K562 (cell line): ENCODE results near the gene MAGEA9B. TPM values are rescaled to one million over a fixed set of nuclear protein-coding genes. Genes with fewer than 3 reads are reported as not detected.
"Not testable (repeated sequence)": the region's sequence is repeated elsewhere in the genome, so short reads cannot be mapped to it uniquely, and the experiment has no call there.

ENCODE experiments used
- ATAC-seq: fragments of 200-7000 bp; cut with Tn5 transposase; 3 replicates; pipeline ENCODE4 v1.9.1; 2020; ENCODE audit warnings: moderate library complexity
- BruUV-seq: library from RNA; stranded (reverse); fragments of 400-500 nt; replicated peaks from 2 replicates; lab custom pipeline; 2021; lab: Mats Ljungman, UMichigan
- CTCF ChIA-PET: fragments of 300-600 bp; formaldehyde crosslinking; extraction: SDS; loops from one replicate; lab custom pipeline; 2021; ENCODE audit warnings: low intra/inter-chr PET ratio; lab: Yijun Ruan, JAX
- POLR2A ChIA-PET: fragments of 300-600, 350-650 bp; sonication (Branson Sonifier 250); formaldehyde crosslinking; extraction: SDS; loops from one replicate; lab custom pipeline; 2021; ENCODE audit warnings: antibody characterized with exemption, inconsistent platforms; lab: Yijun Ruan, JAX
- DNase-seq, 4 experiments: peaks; one replicate each; pipeline versions ENCODE4 v3.0.0 to v3.0.0-alpha.2; 2011 to 2018; ENCODE audit warnings: low spot score in 3 of 4, mixed read lengths in 3 of 4; ENCODE audit errors: extremely low read depth in 1 of 4
- FAIRE-seq: peaks from 2 replicates; lab custom pipeline; 2011; peaks lifted over from hg19 to GRCh38; lab: Jason Lieb, UNC
- H2AFZ ChIP-seq: 2 replicates; pipeline ENCODE4 v1.6.0; 2011; ENCODE audit warnings: low read depth, low read length, control low read depth, inconsistent platforms
- H3K27ac ChIP-seq: fragments of 200-600 bp; 3 replicates; pipeline ENCODE4 v1.8.0; 2011; ENCODE audit warnings: low read depth, mild to moderate bottlenecking, control low read depth, inconsistent platforms, low read length, moderate library complexity, mixed read lengths; ENCODE audit errors: extremely low read depth
- H3K27me3 ChIP-seq, 2 experiments: fragments of 300-600 bp in 1 of 2; 2 replicates in 1 of 2; 3 replicates in 1 of 2; pipeline versions ENCODE4 v1.6.0 to v1.8.0; 2011; ENCODE audit warnings: inconsistent platforms in 2 of 2, low read length in 2 of 2, mild to moderate bottlenecking in 1 of 2, mixed read lengths in 1 of 2, moderate library complexity in 1 of 2; ENCODE audit not compliant: control insufficient read depth in 2 of 2, insufficient read depth in 2 of 2
- H3K36me3 ChIP-seq: fragments of 300-600 bp; 3 replicates; pipeline ENCODE4 v1.8.0; 2011; ENCODE audit warnings: mild to moderate bottlenecking, low read length, inconsistent platforms; ENCODE audit not compliant: control insufficient read depth, insufficient read depth
- H3K4me1 ChIP-seq, 2 experiments: fragments of 200-600 bp in 1 of 2; replicated peaks in 1 of 2; 2 replicates in 1 of 2; 3 replicates in 1 of 2; pipeline versions ENCODE4 v1.5.1 to v1.8.0; 2011; ENCODE audit warnings: inconsistent platforms in 2 of 2, low read length in 2 of 2, mild to moderate bottlenecking in 1 of 2, mixed read lengths in 1 of 2, moderate library complexity in 1 of 2; ENCODE audit not compliant: control insufficient read depth in 2 of 2, insufficient read depth in 2 of 2
- H3K4me2 ChIP-seq: 2 replicates; pipeline ENCODE4 v1.6.1; 2011; ENCODE audit warnings: low read length, control low read depth, inconsistent platforms, mixed read lengths; ENCODE audit not compliant: insufficient read depth
- H3K4me3 ChIP-seq: fragments of 200-600 bp; sonication (generic), shearing (Covaris generic); 2 replicates; pipeline ENCODE4 v1.5.1; 2016; ENCODE audit warnings: control low read depth, inconsistent platforms
- H3K79me2 ChIP-seq: fragments of 200-600 bp; 3 replicates; pipeline ENCODE4 v1.8.0; 2011; ENCODE audit warnings: low read length, inconsistent platforms; ENCODE audit not compliant: control insufficient read depth, insufficient read depth
- H3K9ac ChIP-seq, 2 experiments: 2 replicates each; pipeline versions ENCODE4 v1.6.0 to v1.6.1; 2011; ENCODE audit warnings: low read depth in 2 of 2, low read length in 2 of 2, control low read depth in 1 of 2, inconsistent platforms in 1 of 2, mild to moderate bottlenecking in 1 of 2, mixed read lengths in 1 of 2; ENCODE audit not compliant: insufficient read depth in 1 of 2
- H3K9me1 ChIP-seq: one replicate; pipeline ENCODE4 v1.6.0; 2011; ENCODE audit warnings: inconsistent platforms, mild to moderate bottlenecking, low read length, moderate library complexity; ENCODE audit not compliant: control insufficient read depth, insufficient read depth
- H3K9me3 ChIP-seq: replicated peaks from 2 replicates; pipeline ENCODE4 v1.5.1; 2011; ENCODE audit warnings: low read depth, low read length, inconsistent platforms; ENCODE audit not compliant: control insufficient read depth, insufficient read depth
- H4K20me1 ChIP-seq: replicated peaks from 2 replicates; pipeline ENCODE4 v1.6.1; 2011; ENCODE audit warnings: low read length, inconsistent platforms, mixed read lengths; ENCODE audit not compliant: control insufficient read depth, insufficient read depth
- BCL6 ChIP-seq: fragments of 250-450 bp; sonication (Bioruptor Pico); IDR thresholded peaks from 2 replicates; pipeline ENCODE4 v1.4.0; 2020
- CBFA2T2 ChIP-seq: fragments of 450-650 bp; conservative IDR thresholded peaks from 2 replicates; pipeline ENCODE4 v1.6.1; 2017; ENCODE audit warnings: mild to moderate bottlenecking
- CHD1 ChIP-seq: fragments of 200-600 bp; sonication (generic); IDR thresholded peaks from one replicate; pipeline ENCODE4 v1.6.1; 2012; ENCODE audit warnings: mild to moderate bottlenecking, moderate library complexity, low read length, inconsistent platforms
- ETV6 ChIP-seq, 3 experiments: fragments of 150-350 bp in 1 of 3; sonication (generic) in 1 of 3; formaldehyde crosslinking in 1 of 3; IDR thresholded peaks; 2 replicates each; pipeline versions ENCODE4 v1.6.1 to v1.8.0; 2014 to 2022; ENCODE audit warnings: borderline replicate concordance in 2 of 3, low read depth in 2 of 3, antibody characterized with exemption in 1 of 3, low read length in 1 of 3, mild to moderate bottlenecking in 1 of 3, missing genetic modification reagents in 1 of 3
- KDM1A ChIP-seq, 2 experiments: fragments of 450-650 bp; IDR thresholded peaks; 2 replicates each; pipeline ENCODE4 v1.6.1; 2016; ENCODE audit warnings: mild to moderate bottlenecking in 2 of 2
- KLF13 ChIP-seq: fragments of 450-650 bp; IDR thresholded peaks from 2 replicates; pipeline ENCODE4 v1.6.1; 2016; ENCODE audit warnings: missing genetic modification characterization, low read depth, mild to moderate bottlenecking, missing compliant biosample characterization, moderate library complexity, borderline replicate concordance
- LARP7 ChIP-seq: fragments of 450-650 bp; IDR thresholded peaks from 2 replicates; pipeline ENCODE4 v1.6.1; 2016
- NCOA2 ChIP-seq, 2 experiments: fragments of 450-650 bp; IDR thresholded peaks; 2 replicates each; pipeline ENCODE4 v1.6.1; 2018; ENCODE audit warnings: mild to moderate bottlenecking in 2 of 2, moderate library complexity in 1 of 2; ENCODE audit not compliant: partially characterized antibody in 2 of 2
- PCBP2 ChIP-seq: fragments of 200-400 bp; formaldehyde crosslinking; IDR thresholded peaks from 2 replicates; pipeline ENCODE4 v1.6.1; 2018; ENCODE audit warnings: low read length, low read depth, mild to moderate bottlenecking, moderate library complexity; ENCODE audit not compliant: poor library complexity, severe bottlenecking
- PHB2 ChIP-seq: fragments of 450-650 bp; IDR thresholded peaks from 2 replicates; pipeline ENCODE4 v1.6.1; 2017; ENCODE audit warnings: low read depth
- PHF8 ChIP-seq: fragments of 200-600 bp; sonication (generic); IDR thresholded peaks from 2 replicates; pipeline ENCODE4 v1.6.1; 2012; ENCODE audit warnings: mixed run types, mild to moderate bottlenecking, inconsistent platforms, low read length, moderate library complexity, borderline replicate concordance
- PHTF2 ChIP-seq: fragments of 250-450 bp; sonication (Bioruptor Pico); IDR thresholded peaks from 2 replicates; pipeline ENCODE4 v1.5.0; 2021; ENCODE audit warnings: mild to moderate bottlenecking
- SMAD4 ChIP-seq: fragments of 250-450 bp; sonication (Bioruptor Pico); conservative IDR thresholded peaks from 2 replicates; pipeline ENCODE4 v1.8.0; 2021; ENCODE audit warnings: inconsistent platforms, mild to moderate bottlenecking, moderate library complexity
- ZNF41 ChIP-seq: fragments of 250-450 bp; sonication (Bioruptor Pico); conservative IDR thresholded peaks from 2 replicates; pipeline ENCODE4 v1.4.0; 2020; ENCODE audit warnings: mild to moderate bottlenecking
- ZNF668 ChIP-seq: fragments of 250-450 bp; sonication (Bioruptor Pico); IDR thresholded peaks from 2 replicates; pipeline ENCODE4 v1.8.0; 2022; ENCODE audit warnings: mild to moderate bottlenecking, inconsistent platforms
- ZNF79 ChIP-seq: fragments of 250-450 bp; sonication (Bioruptor Pico); IDR thresholded peaks from 2 replicates; pipeline ENCODE4 v1.4.0; 2020; ENCODE audit warnings: low read depth, mild to moderate bottlenecking, moderate library complexity
- WGBS: fragments of 100-300 bp; shearing (Covaris generic); methylation state at CpG from one replicate; pipeline ENCODE4 v1.1.6; 2016; ENCODE audit warnings: low coverage, mixed read lengths; ENCODE audit not compliant: insufficient coverage; ENCODE audit errors: missing lambda C conversion rate; 5-methylcytosine and 5-hydroxymethylcytosine counted together
- in situ Hi-C: fragments of 300-500 bp; cut with MboI; formaldehyde crosslinking; loops from 4 replicates; pipeline ENCODE4 v1.15.0; 2018; ENCODE audit warnings: inconsistent platforms, mixed read lengths
- intact Hi-C: fragments of 100-400 bp; cut with micrococcal nuclease; formaldehyde crosslinking; loops from 2 replicates; pipeline ENCODE4 v1.14.2; 2022
- polyA plus RNA-seq, 8 experiments: library from polyadenylated mRNA; depleted of rRNA in 4 of 8; stranded (reverse) in 5 of 8; unstranded in 3 of 8; fragments of >200 nt; fragmentation: Nextera tagmentation in 2 of 8; fragmentation: Illumina TruSeq in 1 of 8; extraction: Ambion mirVana in 2 of 8; extraction: Trizol in 1 of 8; gene quantifications; 2 replicates each; pipeline versions ENCODE4 v1.2.1 to v1.2.3, GENCODE V29; 2011 to 2014; ENCODE audit warnings: inconsistent platforms in 1 of 8, missing spikeins in 1 of 8
- total RNA-seq, 7 experiments: library from RNA; depleted of rRNA in 6 of 7; stranded (reverse); fragments of >200 nt in 6 of 7; fragmentation: Illumina TruSeq in 2 of 7; extraction: Trizol in 2 of 7; gene quantifications; 2 replicates each; pipeline versions ENCODE4 v1.2.1 to v1.2.3, GENCODE V29; 2011 to 2021; ENCODE audit warnings: low replicate concordance in 1 of 7
- TF ChIP-seq, protein P1 (sequence below), 2 experiments: fragments of 450-650 bp; IDR thresholded peaks; 2 replicates each; pipeline ENCODE4 v1.6.1; 2016

MAGEA9B gene
- total and polyA plus RNA-seq, 9 of the 15 experiments (the other 6 are each of a cell fraction or from before 2014, with no cell fraction given) = 11.2 to 31.2 (median 14.1) TPM

DNA sequence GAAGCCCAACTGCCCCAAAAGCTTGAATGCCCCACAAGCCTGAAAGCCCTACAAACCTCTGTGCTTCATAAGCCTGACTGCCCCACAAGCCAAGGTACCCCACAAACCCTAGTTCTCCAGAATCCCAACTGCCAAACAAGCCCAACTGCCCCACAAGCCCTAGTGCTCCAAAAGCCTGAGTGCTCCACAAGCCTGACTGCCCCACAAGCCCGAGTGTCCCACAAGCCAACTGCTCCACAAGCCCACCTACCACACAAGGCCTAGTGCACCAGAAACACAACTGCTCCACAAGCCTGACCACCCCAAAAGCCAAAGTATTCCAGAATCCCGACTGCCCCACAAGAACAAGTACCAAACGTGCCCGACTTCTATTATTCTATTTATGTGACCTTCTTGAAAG, 23.9 kb downstream of the MAGEA9B start:
- H3K79me2 ChIP-seq = no peaks in the 10 kb centered on the region
- 0 out of 5 replicates have a peak, but pooled peaks cover 0 to 4% of the 10 kb centered on the region in 2 experiments for H3K27me3 ChIP-seq
- no peak overlapping the region for H3K4me2 ChIP-seq
- no peaks in the 10 kb centered on the region for H4K20me1 ChIP-seq
- no peaks in the 10 kb centered on the region for H3K9me3 ChIP-seq
- H3K27ac ChIP-seq = no peak overlapping the region
- H3K36me3 ChIP-seq = no peaks in the 10 kb centered on the region
- no TSS peak for BruUV-seq
- ChIA-PET POLR2A (no interaction called here), CTCF (no interaction called here)
- no peaks in the 10 kb centered on the region for H3K4me1 ChIP-seq
- intact Hi-C loops (no loop called here), in situ Hi-C loops (no loop called here)
- H3K9ac ChIP-seq = no peak overlapping the region
- WGBS = 0% methylated on average over 4 of the region's 4 CpGs
- no peak for ATAC-seq
- no peak for TF ChIP-seq NCOA2 (IDR thresholded peaks at IDR 0.05; ENCODE audit: partially characterized antibody in 2 of 2)
- TF ChIP-seq ETV6 (IDR thresholded peaks at IDR 0.05; ENCODE audit: borderline replicate concordance in 1 of 2, low read depth in 2 of 2, low read length in 1 of 2) = no peak
- TF ChIP-seq ETV6 (CRISPR knock-in tag; IDR thresholded peaks at IDR 0.05; ENCODE audit: borderline replicate concordance) = no peak
- no peak for TF ChIP-seq PHTF2 (CRISPR knock-in tag)
- no peak for TF ChIP-seq LARP7
- TF ChIP-seq SMAD4 (CRISPR knock-in tag) = no peak
- TF ChIP-seq, protein P1, sequence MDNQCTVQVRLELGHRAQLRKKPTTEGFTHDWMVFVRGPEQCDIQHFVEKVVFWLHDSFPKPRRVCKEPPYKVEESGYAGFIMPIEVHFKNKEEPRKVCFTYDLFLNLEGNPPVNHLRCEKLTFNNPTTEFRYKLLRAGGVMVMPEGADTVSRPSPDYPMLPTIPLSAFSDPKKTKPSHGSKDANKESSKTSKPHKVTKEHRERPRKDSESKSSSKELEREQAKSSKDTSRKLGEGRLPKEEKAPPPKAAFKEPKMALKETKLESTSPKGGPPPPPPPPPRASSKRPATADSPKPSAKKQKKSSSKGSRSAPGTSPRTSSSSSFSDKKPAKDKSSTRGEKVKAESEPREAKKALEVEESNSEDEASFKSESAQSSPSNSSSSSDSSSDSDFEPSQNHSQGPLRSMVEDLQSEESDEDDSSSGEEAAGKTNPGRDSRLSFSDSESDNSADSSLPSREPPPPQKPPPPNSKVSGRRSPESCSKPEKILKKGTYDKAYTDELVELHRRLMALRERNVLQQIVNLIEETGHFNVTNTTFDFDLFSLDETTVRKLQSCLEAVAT (IDR thresholded peaks at IDR 0.05) = no peak
- no peak for TF ChIP-seq ZNF79 (CRISPR knock-in tag)
- no peak for TF ChIP-seq ZNF41 (CRISPR knock-in tag)
- TF ChIP-seq PHB2 = no peak
- no peak for TF ChIP-seq KDM1A (IDR thresholded peaks at IDR 0.05)
- no peak for TF ChIP-seq PCBP2
- no peak for TF ChIP-seq BCL6
- no peak for TF ChIP-seq KLF13
- TF ChIP-seq ZNF668 (CRISPR knock-in tag) = no peak
- TF ChIP-seq PHF8 = no peak
- TF ChIP-seq CHD1 = no peak
- TF ChIP-seq CBFA2T2 = no peak
- TF ChIP-seq, all 486 proteins: peak for 0
- H2AFZ ChIP-seq = no peak overlapping the region
- FAIRE-seq (no peak), DNase-seq (no peak)
- H3K9me1 ChIP-seq = no peaks in the 10 kb centered on the region
- H3K4me3 ChIP-seq = no peak overlapping the region

DNA sequence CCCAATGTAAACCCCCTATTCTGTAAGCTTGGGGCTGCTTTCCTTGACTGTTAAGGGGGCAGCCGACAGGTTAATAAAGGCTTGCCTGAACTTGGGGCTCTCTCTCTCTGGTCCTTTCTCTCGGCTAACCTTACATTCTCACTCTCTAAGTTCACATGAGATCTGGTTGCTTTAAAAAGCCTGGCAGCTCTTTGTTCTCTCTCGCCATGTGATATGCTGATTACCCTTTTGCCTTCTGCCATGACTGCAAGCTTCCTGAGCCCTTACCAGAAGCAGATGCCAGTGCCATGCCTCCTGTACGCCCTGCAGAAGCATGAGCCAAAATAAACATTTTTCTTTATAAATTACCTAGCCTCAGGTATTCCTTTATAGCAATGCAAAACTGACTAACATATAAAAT, 32.0 kb downstream of the MAGEA9B start:
- H3K9me3 ChIP-seq, H3K27me3 ChIP-seq, H3K4me1 ChIP-seq, intact Hi-C loops, DNase-seq, in situ Hi-C loops, H3K4me3 ChIP-seq, FAIRE-seq, H3K4me2 ChIP-seq, CTCF ChIA-PET, POLR2A ChIA-PET, ATAC-seq, H3K9ac ChIP-seq, H3K27ac ChIP-seq, BruUV-seq, H3K79me2 ChIP-seq, H3K9me1 ChIP-seq, H4K20me1 ChIP-seq, H2AFZ ChIP-seq, H3K36me3 ChIP-seq: not testable (repeated sequence)
- no CpG with 5 or more reads among the region's 4 CpGs for WGBS
